Stomach (tissue), 4 donors: ENCODE measurements around the gene COQ9.

Source experiments
- CTCF ChIP-seq, 7 experiments: fragments of 450-650 bp in 4 of 7; fragments of 200-600 bp in 3 of 7; sonication (generic) in 3 of 7; IDR thresholded peaks; one replicate each; pipeline ENCODE4 v1.5.1; 2016 to 2019; ENCODE audit warnings: antibody characterized with exemption in 7 of 7, control low read depth in 2 of 7, mild to moderate bottlenecking in 1 of 7
- POLR2A ChIP-seq, 4 donors: fragments of 450-650 bp; IDR thresholded peaks; one replicate each; pipeline ENCODE4 v1.6.1; 2016; ENCODE audit warnings: antibody characterized with exemption in 4 of 4, control low read depth in 2 of 4, mild to moderate bottlenecking in 1 of 4, moderate library complexity in 1 of 4
- POLR2AphosphoS5 ChIP-seq, 3 donors: sonication (generic); formaldehyde crosslinking; IDR thresholded peaks; one replicate each; pipeline ENCODE4 v1.6.1; 2016; ENCODE audit warnings: antibody characterized with exemption in 3 of 3

- TF ChIP-seq CTCF (IDR thresholded peaks at IDR 0.05) (no peak), POLR2A (IDR thresholded peaks at IDR 0.05) (no peak), POLR2AphosphoS5 (IDR thresholded peaks at IDR 0.05) (no peak)
These were observed 27.8 kb upstream of the COQ9 start for GRCh38 chr16:57419506-57419905.
